GM19351 (cell line): ENCODE measurements around the gene DOK5.

Experiments used
- ATAC-seq: cut with Tn5 transposase; IDR thresholded peaks from one replicate; pipeline ENCODE4 v1.9.1; 2021; ENCODE audit warnings: mild to moderate bottlenecking, moderate library complexity; ENCODE audit not compliant: unreplicated experiment

The DOK5 gene

GRCh38 chr20:54606380-54606779 is 131.0 kb downstream of the DOK5 start:
- peak; percentile 87 for ATAC-seq

GRCh38 chr20:54608039-54608745 is 132.8 kb downstream of the DOK5 start:
- no peak for ATAC-seq

- ATAC-seq: no peak
Observed at GRCh38 chr20:54608943-54609342, 133.6 kb downstream of the DOK5 start.

- no peak for ATAC-seq
Observed at GRCh38 chr20:54611708-54612412, 136.5 kb downstream of the DOK5 start.

DNA sequence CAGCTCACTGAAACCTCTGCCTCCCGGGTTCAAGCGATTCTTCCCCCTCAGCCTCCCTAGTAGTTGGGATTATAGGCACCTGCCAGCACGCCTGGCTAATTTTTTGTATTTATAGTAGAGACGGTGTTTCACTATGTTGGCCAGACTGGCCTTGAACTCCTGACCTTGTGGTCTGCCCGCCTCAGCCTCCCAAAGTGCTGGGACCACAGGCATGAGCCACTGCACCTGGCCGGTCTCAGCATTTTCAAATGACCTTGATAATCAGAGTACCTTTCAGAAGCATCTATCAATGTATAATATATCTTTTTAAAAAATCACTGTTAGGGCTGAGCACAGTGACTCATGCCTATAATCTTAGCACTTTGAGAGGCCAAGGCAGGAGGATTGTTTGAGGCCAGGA is 143.0 kb downstream of the DOK5 start:
- no peak for ATAC-seq

DNA sequence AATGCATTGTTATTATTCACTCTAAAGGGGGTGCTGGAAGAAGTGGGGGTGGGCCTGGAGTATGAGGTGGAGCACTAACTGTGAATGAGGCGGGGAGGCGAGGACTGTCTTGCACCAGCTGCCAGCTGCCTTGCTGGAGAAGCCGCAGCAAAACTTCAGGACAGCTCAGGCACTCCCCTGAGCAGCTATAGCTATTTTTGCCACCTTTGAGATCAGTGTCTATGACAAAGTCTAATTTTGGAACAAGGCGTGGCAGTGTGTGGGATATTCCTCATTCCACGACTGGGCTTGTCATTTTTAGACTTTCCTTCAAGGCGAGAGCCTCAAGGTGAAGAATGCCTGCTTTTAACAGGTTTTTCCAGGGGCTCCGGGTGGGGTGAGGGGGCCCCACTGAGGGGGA is 143.8 kb downstream of the DOK5 start:
- no peak for ATAC-seq

DNA sequence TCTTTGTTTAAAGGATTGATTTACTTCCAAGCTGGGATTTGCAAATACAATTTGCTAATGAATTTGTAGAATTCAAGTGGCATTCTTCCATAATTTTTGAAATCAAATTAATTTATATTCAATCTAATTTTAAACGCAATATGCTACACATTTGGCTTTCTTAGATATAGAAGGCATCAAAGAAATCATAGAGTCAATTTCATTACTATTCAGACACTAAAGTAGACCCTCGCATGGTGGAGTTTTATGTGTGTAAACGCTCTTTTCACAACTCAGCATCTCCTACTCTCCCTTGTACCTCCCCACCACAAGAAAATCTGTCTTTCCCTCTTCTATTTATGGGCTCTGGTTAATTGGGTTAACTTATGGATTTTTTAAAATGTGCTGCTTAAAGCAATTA is 144.3 kb downstream of the DOK5 start:
- ATAC-seq: no peak

GRCh38 chr20:54620611-54621010 is 145.2 kb downstream of the DOK5 start:
- ATAC-seq: no peak

GRCh38 chr20:54622333-54623295 is 147.2 kb downstream of the DOK5 start:
- ATAC-seq: no peak

DNA sequence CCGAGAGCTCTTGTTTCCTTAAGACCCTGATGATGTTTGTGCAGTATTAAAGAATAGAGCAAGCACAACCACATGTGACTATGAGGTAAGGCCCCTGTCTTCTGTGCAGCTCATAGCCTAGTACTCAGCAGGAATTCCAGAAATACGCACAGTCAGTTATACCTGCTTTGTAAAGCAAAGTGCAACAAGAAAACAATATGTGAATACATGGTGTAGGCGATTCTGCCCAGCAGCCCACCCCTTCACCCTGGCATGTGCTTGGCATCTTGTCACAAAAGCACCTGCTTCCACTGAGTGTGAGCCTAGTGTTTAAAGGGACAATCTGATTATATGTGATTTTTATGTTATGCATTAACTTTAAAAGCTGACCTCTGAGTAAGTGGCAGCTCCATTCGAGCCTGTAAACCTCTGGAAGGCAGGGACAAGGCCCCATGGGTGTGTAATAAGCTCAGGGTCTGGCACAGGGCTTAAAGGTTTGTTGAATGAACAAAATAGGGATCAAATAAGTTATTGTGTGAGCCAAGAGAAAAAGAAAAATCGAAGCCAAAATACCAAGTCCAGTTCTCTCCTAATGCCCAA is 148.7 kb downstream of the DOK5 start:
- ATAC-seq: no peak

- ATAC-seq: no peak
Observed at GRCh38 chr20:54624706-54625390, 149.5 kb downstream of the DOK5 start.

DNA sequence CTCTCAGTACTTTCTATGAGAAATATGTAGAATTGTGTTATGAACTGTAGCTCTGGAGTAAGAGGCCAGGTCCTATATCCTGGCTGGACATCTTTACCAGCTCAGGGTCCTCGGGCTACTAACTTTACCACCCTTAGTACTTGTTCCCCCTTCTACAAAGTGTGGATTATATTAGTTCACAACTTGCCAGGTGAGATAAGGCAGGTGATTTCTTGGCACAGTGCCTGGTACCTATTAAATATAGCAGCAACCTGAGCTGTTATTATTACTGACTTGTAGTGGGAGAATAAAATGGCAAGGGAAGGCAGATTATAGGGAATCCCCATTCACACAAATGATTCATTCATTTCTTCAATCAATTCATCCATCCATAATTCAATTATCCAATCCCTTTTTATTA is 150.1 kb downstream of the DOK5 start:
- ATAC-seq: no peak

GRCh38 chr20:54626126-54626525 is 150.7 kb downstream of the DOK5 start:
- ATAC-seq: no peak

- no peak for ATAC-seq
Observed at GRCh38 chr20:54629632-54630031, 154.2 kb downstream of the DOK5 start.

GRCh38 chr20:54630582-54630981 is 155.2 kb downstream of the DOK5 start:
- ATAC-seq: no peak

- no peak for ATAC-seq
Observed at GRCh38 chr20:54631059-54631458, 155.7 kb downstream of the DOK5 start.

DNA sequence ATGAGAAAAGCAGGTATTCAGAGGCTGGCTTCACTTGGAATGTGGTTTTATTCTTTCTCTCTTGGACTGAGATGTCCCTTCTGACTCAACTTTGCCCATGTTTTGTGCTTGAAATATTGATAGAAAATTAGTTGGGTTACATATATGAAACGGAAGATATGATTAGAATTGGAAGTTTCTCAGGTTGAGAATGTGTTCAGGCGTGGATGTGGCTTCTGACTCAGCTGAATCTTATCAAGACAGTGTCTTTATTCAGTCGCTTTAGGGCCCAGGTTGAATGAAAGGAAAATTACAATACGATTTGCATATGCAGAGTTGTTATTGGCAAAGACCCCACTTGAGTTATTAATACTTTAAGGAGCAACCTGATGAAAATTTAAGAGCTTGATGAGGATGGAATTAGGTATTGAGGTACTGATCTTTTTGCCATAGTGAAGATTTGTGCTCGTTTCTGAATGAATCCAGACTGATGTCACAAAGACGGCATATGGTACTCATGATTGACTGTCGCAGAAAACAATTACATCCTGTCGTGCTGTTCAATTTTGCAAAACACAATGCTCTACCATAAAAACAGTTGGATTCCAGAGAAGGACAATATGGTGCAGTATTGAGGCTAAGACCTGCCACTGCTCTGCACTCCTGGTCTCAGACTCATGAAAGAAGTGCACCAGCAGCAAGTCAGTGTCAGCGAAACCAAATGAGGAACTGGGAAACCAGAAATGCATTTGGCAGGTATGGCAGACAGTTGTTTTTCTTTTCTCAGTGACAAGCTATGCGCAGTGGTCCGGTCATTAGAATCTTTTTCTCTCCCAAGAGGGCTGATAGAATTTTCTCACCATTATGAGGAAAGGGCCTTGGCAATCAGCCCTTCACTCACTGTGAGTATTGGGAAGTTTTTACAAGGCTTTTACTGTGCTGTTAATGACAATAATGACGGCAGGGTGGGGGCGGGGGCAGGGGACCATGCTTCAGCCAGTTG is 158.3 kb downstream of the DOK5 start:
- ATAC-seq: peak; percentile 99

DNA sequence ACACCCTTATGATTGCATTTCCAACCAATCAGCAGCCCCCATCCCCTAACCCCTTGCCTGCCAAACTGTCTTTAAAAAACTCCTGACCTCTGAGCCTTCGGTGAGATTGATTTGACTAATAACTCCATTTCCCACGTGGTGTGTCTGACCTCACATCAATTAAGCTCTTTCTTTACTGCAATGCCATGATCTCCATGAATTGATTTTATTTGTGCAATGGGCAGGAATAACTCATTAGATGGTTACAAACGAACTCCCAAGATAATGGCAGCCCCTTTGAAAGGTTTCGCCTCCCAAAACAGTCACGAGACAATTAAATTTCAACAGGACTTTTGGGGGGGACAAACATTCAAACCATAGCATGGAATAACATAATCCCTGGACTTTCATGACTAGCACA is 161.2 kb downstream of the DOK5 start:
- ATAC-seq: no peak

- no peak for ATAC-seq
Observed at GRCh38 chr20:54639941-54640340, 164.5 kb downstream of the DOK5 start.
